CD14-positive monocyte (primary cell): ENCODE data around the gene CDH15. TPM values are rescaled to one million over a fixed set of nuclear protein-coding genes. Genes with fewer than 3 reads are reported as not detected.

ENCODE experiments used
- DNase-seq, 3 donors: peaks; one replicate each; pipeline ENCODE4 v3.0.0-alpha.2; 2011 to 2022
- H2AFZ ChIP-seq: 2 replicates; pipeline ENCODE4 v1.6.0; 2012; ENCODE audit warnings: mild to moderate bottlenecking, low read depth, low read length, inconsistent platforms; ENCODE audit not compliant: insufficient read depth, poor library complexity, severe bottlenecking
- H3K27ac ChIP-seq, 2 donors: 1 replicate in 1 of 2; 2 replicates in 1 of 2; pipeline ENCODE4 v1.5.1; 2012 to 2013; ENCODE audit warnings: low read length in 2 of 2, control low read depth in 1 of 2, inconsistent platforms in 1 of 2, low read depth in 1 of 2, mild to moderate bottlenecking in 1 of 2
- H3K27me3 ChIP-seq, 2 donors: one replicate each; pipeline versions ENCODE4 v1.6.0 to v1.6.1; 2011 to 2013; ENCODE audit warnings: low read length in 2 of 2; ENCODE audit not compliant: control insufficient read depth in 2 of 2, insufficient read depth in 2 of 2
- H3K36me3 ChIP-seq, 2 donors: replicated peaks in 1 of 2; 1 replicate in 1 of 2; 2 replicates in 1 of 2; pipeline versions ENCODE4 v1.5.1 to v1.6.1; 2012 to 2013; ENCODE audit warnings: low read length in 2 of 2, control low read depth in 1 of 2, inconsistent platforms in 1 of 2, mild to moderate bottlenecking in 1 of 2; ENCODE audit not compliant: insufficient read depth in 2 of 2, control insufficient read depth in 1 of 2
- H3K4me1 ChIP-seq, 2 donors: 1 replicate in 1 of 2; 2 replicates in 1 of 2; pipeline versions ENCODE4 v1.5.1 to v1.6.1; 2012 to 2013; ENCODE audit warnings: low read length in 2 of 2, control low read depth in 1 of 2, inconsistent platforms in 1 of 2, mild to moderate bottlenecking in 1 of 2, moderate library complexity in 1 of 2; ENCODE audit not compliant: insufficient read depth in 2 of 2, control insufficient read depth in 1 of 2
- H3K4me2 ChIP-seq: replicated peaks from 2 replicates; pipeline ENCODE3; 2012; ENCODE audit warnings: low read length, moderate library complexity, mild to moderate bottlenecking; ENCODE audit not compliant: poor library complexity, severe bottlenecking; ENCODE audit errors: extremely low read depth
- H3K4me3 ChIP-seq, 3 experiments: fragments of 200-600 bp in 1 of 3; sonication (generic) in 1 of 3; replicated peaks in 1 of 3; 1 replicate in 2 of 3; 2 replicates in 1 of 3; pipeline ENCODE4 v1.5.1; 2011 to 2013; ENCODE audit warnings: low read length in 3 of 3, mild to moderate bottlenecking in 3 of 3, control low read depth in 2 of 3, low read depth in 2 of 3, inconsistent platforms in 1 of 3, moderate library complexity in 1 of 3
- H3K79me2 ChIP-seq: 2 replicates; pipeline ENCODE4 v1.6.0; 2012; ENCODE audit warnings: mild to moderate bottlenecking, control low read depth, inconsistent platforms, low read length, moderate library complexity; ENCODE audit not compliant: insufficient read depth
- H3K9ac ChIP-seq: 2 replicates; pipeline ENCODE4 v1.6.0; 2017; ENCODE audit warnings: low read length, mild to moderate bottlenecking; ENCODE audit not compliant: insufficient read depth, poor library complexity, severe bottlenecking
- H3K9me3 ChIP-seq, 2 donors: replicated peaks in 1 of 2; 1 replicate in 1 of 2; 2 replicates in 1 of 2; pipeline versions ENCODE4 v1.5.1 to v1.6.1; 2012 to 2013; ENCODE audit warnings: low read length in 2 of 2, control low read depth in 1 of 2; ENCODE audit not compliant: control insufficient read depth in 1 of 2, insufficient read depth in 1 of 2
- H4K20me1 ChIP-seq: 2 replicates; pipeline ENCODE4 v1.6.0; 2012; ENCODE audit warnings: mild to moderate bottlenecking, low read length, control low read depth, moderate library complexity; ENCODE audit not compliant: insufficient read depth
- H3K27ac Mint-ChIP-seq, 7 donors: one replicate each; pipeline ENCODE4 v1.8.0; 2020; ENCODE audit warnings: mild to moderate bottlenecking in 7 of 7, mixed read lengths in 7 of 7, moderate library complexity in 6 of 7, inconsistent platforms in 2 of 7
- H3K27me3 Mint-ChIP-seq, 3 donors: one replicate each; pipeline ENCODE4 v1.8.0; 2021 to 2022; ENCODE audit warnings: low read depth in 3 of 3, mild to moderate bottlenecking in 3 of 3, mixed read lengths in 3 of 3, moderate library complexity in 3 of 3, inconsistent platforms in 1 of 3
- H3K36me3 Mint-ChIP-seq, 2 donors: one replicate each; pipeline ENCODE4 v1.8.0; 2020; ENCODE audit warnings: mixed read lengths in 2 of 2, inconsistent platforms in 1 of 2, mild to moderate bottlenecking in 1 of 2
- H3K4me1 Mint-ChIP-seq: one replicate; pipeline ENCODE4 v1.8.0; 2020; ENCODE audit warnings: mild to moderate bottlenecking, mixed read lengths
- H3K4me3 Mint-ChIP-seq, 2 donors: one replicate each; pipeline ENCODE4 v1.8.0; 2020; ENCODE audit warnings: mild to moderate bottlenecking in 2 of 2, mixed read lengths in 2 of 2, moderate library complexity in 1 of 2
- H3K9me3 Mint-ChIP-seq, 7 donors: one replicate each; pipeline ENCODE4 v1.8.0; 2020 to 2022; ENCODE audit warnings: mixed read lengths in 7 of 7, mild to moderate bottlenecking in 6 of 7, moderate library complexity in 6 of 7, inconsistent platforms in 2 of 7
- CTCF ChIP-seq: fragments of 200-600 bp; IDR thresholded peaks from one replicate; pipeline ENCODE4 v1.8.0; 2022; ENCODE audit warnings: antibody characterized with exemption, mild to moderate bottlenecking
- WGBS: methylation state at CpG from one replicate; pipeline ENCODE4 v1.1.5; 2013; ENCODE audit warnings: missing lambda C conversion rate; ENCODE audit not compliant: insufficient coverage; 5-methylcytosine and 5-hydroxymethylcytosine counted together
- intact Hi-C, 2 donors: fragments of 100-400 bp; cut with micrococcal nuclease; formaldehyde crosslinking; loops; one replicate each; pipeline versions ENCODE4 v1.15.0 to v1.15.1; 2023
- polyA plus RNA-seq, 3 donors: library from polyadenylated mRNA; depleted of rRNA in 1 of 3; unstranded in 2 of 3; stranded (reverse) in 1 of 3; fragments of 300-500 nt in 2 of 3; fragments of >200 nt in 1 of 3; fragmentation: Illumina TruSeq in 2 of 3; gene quantifications; 1 replicate in 2 of 3; 2 replicates in 1 of 3; pipeline ENCODE4 v1.2.3, GENCODE V29; 2012 to 2021

CDH15 gene
- polyA plus RNA-seq, 3 donors = not detected

- Histone ChIP-seq H3K79me2 (no peaks in the 10 kb centered on the region), H3K9ac (no peak overlapping the region), H3K9me3 (no peaks in the 10 kb centered on the region), H3K4me1 (no peaks in the 10 kb centered on the region), H3K27ac (no peak overlapping the region), H3K4me3 (no peak overlapping the region), H2AFZ (no peak overlapping the region), H3K27me3 (peaks cover 0 to 13% of the 10 kb centered on the region in 2 donors), H3K36me3 (no peaks in the 10 kb centered on the region), H4K20me1 (no peaks in the 10 kb centered on the region), H3K4me2 (no peak overlapping the region)
- DNase-seq = no peak
- Mint-ChIP-seq H3K27ac (no peak overlapping the region), H3K4me3 (no peak overlapping the region), H3K36me3 (no peaks in the 10 kb centered on the region), H3K27me3 (peaks cover 2 to 19% (median 3%) of the 10 kb centered on the region in 3 donors), H3K9me3 (no peaks in the 10 kb centered on the region), H3K4me1 (no peaks in the 10 kb centered on the region)
- no peak for TF ChIP-seq CTCF
- intact Hi-C loops = no loop called here
- WGBS = 97% methylated on average over 8 of the region's 12 CpGs
Measured at GRCh38 chr16:89177501-89177900, 6.0 kb downstream of the CDH15 start.

DNA sequence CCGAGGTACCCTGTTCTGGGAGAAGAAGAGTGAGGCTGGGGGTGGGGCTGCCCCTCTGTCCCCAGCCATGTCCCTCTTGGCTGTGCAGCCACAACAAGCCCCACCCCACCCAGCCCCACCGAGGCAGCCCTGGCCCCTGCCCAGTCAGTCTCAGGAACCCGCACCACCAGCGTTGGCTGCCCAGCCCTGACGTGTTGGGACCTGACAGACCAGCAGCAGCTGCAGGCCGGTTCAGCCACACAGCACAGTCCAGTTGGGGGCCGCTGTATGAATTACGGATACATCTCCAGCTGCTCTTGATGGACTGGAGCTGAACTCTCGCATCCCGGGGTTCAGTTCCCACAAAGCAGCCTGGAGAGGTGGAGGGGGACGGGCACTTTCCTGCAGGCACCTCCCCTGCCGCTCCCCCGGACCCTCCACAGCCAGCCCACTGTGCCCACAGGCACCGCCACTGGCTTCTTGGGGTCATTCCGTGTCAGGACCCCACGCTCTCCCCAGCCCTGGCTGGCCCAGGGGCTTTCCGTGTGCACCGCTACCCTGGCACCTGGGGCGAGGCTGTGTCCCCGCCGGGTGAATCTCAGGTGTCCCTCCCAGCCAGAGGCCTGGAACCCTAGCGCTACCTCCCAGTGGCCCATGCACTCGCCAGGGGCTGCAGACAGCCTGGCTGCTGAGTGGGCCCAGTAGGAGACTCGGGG lies 7.1 kb downstream of the CDH15 start:
- no peak for TF ChIP-seq CTCF
- Histone ChIP-seq H4K20me1 (no peaks in the 10 kb centered on the region), H3K36me3 (no peaks in the 10 kb centered on the region), H3K27ac (no peak overlapping the region), H2AFZ (no peak overlapping the region), H3K4me3 (no peak overlapping the region), H3K9me3 (no peaks in the 10 kb centered on the region), H3K4me1 (no peaks in the 10 kb centered on the region), H3K79me2 (no peaks in the 10 kb centered on the region), H3K27me3 (peaks cover 0 to 5% of the 10 kb centered on the region in 2 donors), H3K9ac (no peak overlapping the region), H3K4me2 (no peak overlapping the region)
- intact Hi-C loops = no loop called here
- H3K27me3 Mint-ChIP-seq = peaks cover 2 to 13% (median 5%) of the 10 kb centered on the region in 3 donors
- WGBS = 94% methylated on average over 11 of the region's 24 CpGs
- DNase-seq = no peak
- H3K27ac Mint-ChIP-seq = no peak overlapping the region
- H3K4me3 Mint-ChIP-seq = no peak overlapping the region
- H3K4me1 Mint-ChIP-seq = no peaks in the 10 kb centered on the region
- H3K9me3 Mint-ChIP-seq = peaks cover 0 to 2% (median 0%) of the 10 kb centered on the region in 7 donors
- H3K36me3 Mint-ChIP-seq = no peaks in the 10 kb centered on the region
